ENCODE results near the gene BMP15. TPM values are rescaled to one million over a fixed set of nuclear protein-coding genes. Genes with fewer than 3 reads are reported as not detected.

BMP15 gene
- total and polyA plus RNA-seq, 2 of the 8 experiments (the other 6 are each of a cell fraction or from before 2014, with no cell fraction given): not detected

Other genes with a start within 250 kb of the BMP15 start
- 5.6 and 5.9 TPM in 2 replicates for gene SHROOM4, start 96.5 kb upstream of the BMP15 start, total RNA-seq (2021; fragmentation: NEBNext Ultra II Directional; extraction: Animal tissue kit (Norgen Biotek cat#: 25700))
- 1.6 and 1.7 TPM in 2 replicates for gene SHROOM4, start 96.5 kb upstream of the BMP15 start, polyA plus RNA-seq (2011; rRNA removed)

All from H1 (cell line).